K562 (cell line): Measurements from ENCODE around the gene AQP6. TPM values are rescaled to one million over a fixed set of nuclear protein-coding genes. Genes with fewer than 3 reads are reported as not detected.

Experiments used
- ATAC-seq: fragments of 200-7000 bp; cut with Tn5 transposase; 3 replicates; pipeline ENCODE4 v1.9.1; 2020; ENCODE audit warnings: moderate library complexity
- BruUV-seq: library from RNA; stranded (reverse); fragments of 400-500 nt; replicated peaks from 2 replicates; lab custom pipeline; 2021; lab: Mats Ljungman, UMichigan
- CTCF ChIA-PET: fragments of 300-600 bp; formaldehyde crosslinking; extraction: SDS; loops from one replicate; lab custom pipeline; 2021; ENCODE audit warnings: low intra/inter-chr PET ratio; lab: Yijun Ruan, JAX
- POLR2A ChIA-PET: fragments of 300-600, 350-650 bp; sonication (Branson Sonifier 250); formaldehyde crosslinking; extraction: SDS; loops from one replicate; lab custom pipeline; 2021; ENCODE audit warnings: antibody characterized with exemption, inconsistent platforms; lab: Yijun Ruan, JAX
- DNase-seq, 4 experiments: peaks; one replicate each; pipeline versions ENCODE4 v3.0.0 to v3.0.0-alpha.2; 2011 to 2018; ENCODE audit warnings: low spot score in 3 of 4, mixed read lengths in 3 of 4; ENCODE audit errors: extremely low read depth in 1 of 4
- FAIRE-seq: peaks from 2 replicates; lab custom pipeline; 2011; peaks lifted over from hg19 to GRCh38; lab: Jason Lieb, UNC
- H2AFZ ChIP-seq: 2 replicates; pipeline ENCODE4 v1.6.0; 2011; ENCODE audit warnings: low read depth, low read length, control low read depth, inconsistent platforms
- H3K27ac ChIP-seq: fragments of 200-600 bp; 3 replicates; pipeline ENCODE4 v1.8.0; 2011; ENCODE audit warnings: low read depth, mild to moderate bottlenecking, control low read depth, inconsistent platforms, low read length, moderate library complexity, mixed read lengths; ENCODE audit errors: extremely low read depth
- H3K27me3 ChIP-seq, 2 experiments: fragments of 300-600 bp in 1 of 2; 2 replicates in 1 of 2; 3 replicates in 1 of 2; pipeline versions ENCODE4 v1.6.0 to v1.8.0; 2011; ENCODE audit warnings: inconsistent platforms in 2 of 2, low read length in 2 of 2, mild to moderate bottlenecking in 1 of 2, mixed read lengths in 1 of 2, moderate library complexity in 1 of 2; ENCODE audit not compliant: control insufficient read depth in 2 of 2, insufficient read depth in 2 of 2
- H3K36me3 ChIP-seq: fragments of 300-600 bp; 3 replicates; pipeline ENCODE4 v1.8.0; 2011; ENCODE audit warnings: mild to moderate bottlenecking, low read length, inconsistent platforms; ENCODE audit not compliant: control insufficient read depth, insufficient read depth
- H3K4me1 ChIP-seq, 2 experiments: fragments of 200-600 bp in 1 of 2; replicated peaks in 1 of 2; 2 replicates in 1 of 2; 3 replicates in 1 of 2; pipeline versions ENCODE4 v1.5.1 to v1.8.0; 2011; ENCODE audit warnings: inconsistent platforms in 2 of 2, low read length in 2 of 2, mild to moderate bottlenecking in 1 of 2, mixed read lengths in 1 of 2, moderate library complexity in 1 of 2; ENCODE audit not compliant: control insufficient read depth in 2 of 2, insufficient read depth in 2 of 2
- H3K4me2 ChIP-seq: 2 replicates; pipeline ENCODE4 v1.6.1; 2011; ENCODE audit warnings: low read length, control low read depth, inconsistent platforms, mixed read lengths; ENCODE audit not compliant: insufficient read depth
- H3K4me3 ChIP-seq: fragments of 200-600 bp; sonication (generic), shearing (Covaris generic); 2 replicates; pipeline ENCODE4 v1.5.1; 2016; ENCODE audit warnings: control low read depth, inconsistent platforms
- H3K79me2 ChIP-seq: fragments of 200-600 bp; 3 replicates; pipeline ENCODE4 v1.8.0; 2011; ENCODE audit warnings: low read length, inconsistent platforms; ENCODE audit not compliant: control insufficient read depth, insufficient read depth
- H3K9ac ChIP-seq, 2 experiments: 2 replicates each; pipeline versions ENCODE4 v1.6.0 to v1.6.1; 2011; ENCODE audit warnings: low read depth in 2 of 2, low read length in 2 of 2, control low read depth in 1 of 2, inconsistent platforms in 1 of 2, mild to moderate bottlenecking in 1 of 2, mixed read lengths in 1 of 2; ENCODE audit not compliant: insufficient read depth in 1 of 2
- H3K9me1 ChIP-seq: one replicate; pipeline ENCODE4 v1.6.0; 2011; ENCODE audit warnings: inconsistent platforms, mild to moderate bottlenecking, low read length, moderate library complexity; ENCODE audit not compliant: control insufficient read depth, insufficient read depth
- H3K9me3 ChIP-seq: replicated peaks from 2 replicates; pipeline ENCODE4 v1.5.1; 2011; ENCODE audit warnings: low read depth, low read length, inconsistent platforms; ENCODE audit not compliant: control insufficient read depth, insufficient read depth
- H4K20me1 ChIP-seq: replicated peaks from 2 replicates; pipeline ENCODE4 v1.6.1; 2011; ENCODE audit warnings: low read length, inconsistent platforms, mixed read lengths; ENCODE audit not compliant: control insufficient read depth, insufficient read depth
- BRD9 ChIP-seq: fragments of 450-650 bp; IDR thresholded peaks from 2 replicates; pipeline ENCODE4 v1.6.1; 2018; ENCODE audit warnings: low read depth; ENCODE audit not compliant: partially characterized antibody
- C11orf30 ChIP-seq: fragments of 450-650 bp; IDR thresholded peaks from 2 replicates; pipeline ENCODE4 v1.6.1; 2016; ENCODE audit warnings: low read depth, mild to moderate bottlenecking
- ERF ChIP-seq: fragments of 450-650 bp; formaldehyde crosslinking; IDR thresholded peaks from 2 replicates; pipeline ENCODE4 v1.4.0; 2020; ENCODE audit warnings: mild to moderate bottlenecking, mixed read lengths
- ETV5 ChIP-seq: sonication (generic); formaldehyde crosslinking; IDR thresholded peaks from 2 replicates; pipeline ENCODE4 v1.4.0; 2020; ENCODE audit warnings: low read depth, mild to moderate bottlenecking, missing genetic modification reagents
- KDM4B ChIP-seq, 2 experiments: fragments of 450-650 bp in 1 of 2; sonication (generic) in 1 of 2; IDR thresholded peaks; 2 replicates each; pipeline ENCODE4 v1.6.1; 2016 to 2017; ENCODE audit warnings: borderline replicate concordance in 2 of 2, antibody characterized with exemption in 1 of 2, low read depth in 1 of 2, mild to moderate bottlenecking in 1 of 2
- NFIC ChIP-seq: fragments of 450-650 bp; IDR thresholded peaks from 2 replicates; pipeline ENCODE4 v1.6.1; 2017; ENCODE audit warnings: mild to moderate bottlenecking, inconsistent platforms
- PTBP1 ChIP-seq: fragments of 200-400 bp; formaldehyde crosslinking; IDR thresholded peaks from 2 replicates; pipeline ENCODE4 v1.6.1; 2017; ENCODE audit warnings: low read depth, low read length
- PYGO2 ChIP-seq: fragments of 450-650 bp; IDR thresholded peaks from 2 replicates; pipeline ENCODE4 v1.6.1; 2016; ENCODE audit warnings: mild to moderate bottlenecking, missing genetic modification characterization, moderate library complexity, missing compliant biosample characterization
- RBM14 ChIP-seq: fragments of 200-400 bp; formaldehyde crosslinking; IDR thresholded peaks from 2 replicates; pipeline ENCODE4 v1.6.1; 2018; ENCODE audit warnings: low read depth, mild to moderate bottlenecking, low read length, moderate library complexity, borderline replicate concordance; ENCODE audit not compliant: insufficient read depth
- SMARCA4 ChIP-seq: fragments of 450-650 bp; IDR thresholded peaks from 2 replicates; pipeline ENCODE4 v1.6.1; 2016
- XRCC3 ChIP-seq: fragments of 450-650 bp; IDR thresholded peaks from 2 replicates; pipeline ENCODE4 v1.6.1; 2017; ENCODE audit warnings: mild to moderate bottlenecking, moderate library complexity
- ZNF174 ChIP-seq: fragments of 250-450 bp; sonication (Bioruptor Pico); IDR thresholded peaks from 2 replicates; pipeline ENCODE4 v1.4.0; 2020; ENCODE audit warnings: mild to moderate bottlenecking
- ZNF316 ChIP-seq: fragments of 450-650 bp; IDR thresholded peaks from 2 replicates; pipeline ENCODE4 v1.6.1; 2016
- WGBS: fragments of 100-300 bp; shearing (Covaris generic); methylation state at CpG from one replicate; pipeline ENCODE4 v1.1.6; 2016; ENCODE audit warnings: low coverage, mixed read lengths; ENCODE audit not compliant: insufficient coverage; ENCODE audit errors: missing lambda C conversion rate; 5-methylcytosine and 5-hydroxymethylcytosine counted together
- in situ Hi-C: fragments of 300-500 bp; cut with MboI; formaldehyde crosslinking; loops from 4 replicates; pipeline ENCODE4 v1.15.0; 2018; ENCODE audit warnings: inconsistent platforms, mixed read lengths
- intact Hi-C: fragments of 100-400 bp; cut with micrococcal nuclease; formaldehyde crosslinking; loops from 2 replicates; pipeline ENCODE4 v1.14.2; 2022
- polyA plus RNA-seq, 8 experiments: library from polyadenylated mRNA; depleted of rRNA in 4 of 8; stranded (reverse) in 5 of 8; unstranded in 3 of 8; fragments of >200 nt; fragmentation: Nextera tagmentation in 2 of 8; fragmentation: Illumina TruSeq in 1 of 8; extraction: Ambion mirVana in 2 of 8; extraction: Trizol in 1 of 8; gene quantifications; 2 replicates each; pipeline versions ENCODE4 v1.2.1 to v1.2.3, GENCODE V29; 2011 to 2014; ENCODE audit warnings: inconsistent platforms in 1 of 8, missing spikeins in 1 of 8
- total RNA-seq, 7 experiments: library from RNA; depleted of rRNA in 6 of 7; stranded (reverse); fragments of >200 nt in 6 of 7; fragmentation: Illumina TruSeq in 2 of 7; extraction: Trizol in 2 of 7; gene quantifications; 2 replicates each; pipeline versions ENCODE4 v1.2.1 to v1.2.3, GENCODE V29; 2011 to 2021; ENCODE audit warnings: low replicate concordance in 1 of 7

AQP6 gene
- total and polyA plus RNA-seq, 9 of the 15 experiments (the other 6 are each of a cell fraction or from before 2014, with no cell fraction given) = 0.05 to 0.12 TPM; not detected in 7

- TF ChIP-seq ERF (CRISPR knock-in tag) (no peak), KDM4B (IDR thresholded peaks at IDR 0.05; ENCODE audit: borderline replicate concordance in 2 of 2, low read depth in 1 of 2) (no peak), BRD9 (no peak), PYGO2 (tag) (no peak), C11orf30 (peak; percentile 25; the same call in 1 of the 2 replicates), SMARCA4 (no peak), ETV5 (CRISPR knock-in tag) (no peak), NFIC (no peak), XRCC3 (no peak), ZNF174 (CRISPR knock-in tag) (no peak), ZNF316 (peak; percentile 43), RBM14 (no peak), PTBP1 (no peak)
- TF ChIP-seq, all 486 proteins: peak for 2
- ChIA-PET POLR2A (interaction anchor here (0.7 kb wide), 1 partner anchor 89 kb away, joined by 4 read pairs; no protein-coding TSS in a partner anchor), CTCF (no interaction called here)
- DNase-seq = no peak
- H3K36me3 ChIP-seq = peaks cover 57% of the 10 kb centered on the region
- WGBS = 75% methylated on average over 2 of the region's 2 CpGs
- in situ Hi-C loops (no loop called here), intact Hi-C loops (no loop called here)
- no peaks in the 10 kb centered on the region for H3K27me3 ChIP-seq
- no peak for ATAC-seq
- 0 out of 2 replicates have a peak, but pooled peaks cover 4% of the 10 kb centered on the region for H4K20me1 ChIP-seq
- no TSS peak for BruUV-seq
- no peak overlapping the region for H2AFZ ChIP-seq
- no peak overlapping the region for H3K4me3 ChIP-seq
- no peaks in the 10 kb centered on the region for H3K9me3 ChIP-seq
- H3K4me2 ChIP-seq = no peak overlapping the region
- peaks cover 89% of the 10 kb centered on the region for H3K79me2 ChIP-seq
- H3K9ac ChIP-seq = no peak overlapping the region
- no peak for FAIRE-seq
- no peak overlapping the region for H3K27ac ChIP-seq
- no peaks in the 10 kb centered on the region for H3K9me1 ChIP-seq
- peaks cover 9 to 13% of the 10 kb centered on the region in 2 experiments; a peak in 4 of 5 replicates for H3K4me1 ChIP-seq
Measured at GRCh38 chr12:50019524-50019923, 46.8 kb downstream of the AQP6 start.
